HG02571 (cell line): ENCODE results near the gene C19orf53.
"Not testable (repeated sequence)": the region's sequence is repeated elsewhere in the genome, so short reads cannot be mapped to it uniquely, and the experiment has no call there.

Source experiments
- ATAC-seq: cut with Tn5 transposase; IDR thresholded peaks from one replicate; pipeline ENCODE4 v1.9.1; 2021; ENCODE audit warnings: mild to moderate bottlenecking, moderate library complexity; ENCODE audit not compliant: unreplicated experiment

Gene C19orf53

GRCh38 chr19:13763265-13763664 lies 11.0 kb upstream of the C19orf53 start:
- ATAC-seq: no peak

- no peak for ATAC-seq
Observed at GRCh38 chr19:13764101-13764807, 10.0 kb upstream of the C19orf53 start, which contains the start of gene MRI1. TSS of gene MRI1 (plus strand) at chr19:13764522. CDS start at chr19:13764589, 67 bp downstream.

- ATAC-seq: no peak
Observed at GRCh38 chr19:13764821-13765394, 9.3 kb upstream of the C19orf53 start.

GRCh38 chr19:13765395-13766094 lies 8.7 kb upstream of the C19orf53 start:
- no peak for ATAC-seq

GRCh38 chr19:13766095-13766481 lies 8.2 kb upstream of the C19orf53 start:
- ATAC-seq: no peak

GRCh38 chr19:13768510-13768909 lies 5.7 kb upstream of the C19orf53 start:
- ATAC-seq: no peak

- ATAC-seq: no peak
Observed at GRCh38 chr19:13770013-13770635, 4.1 kb upstream of the C19orf53 start.

- ATAC-seq: no peak
Observed at GRCh38 chr19:13778398-13778797, 4.1 kb downstream of the C19orf53 start.

GRCh38 chr19:13778847-13779246 lies 4.6 kb downstream of the C19orf53 start:
- ATAC-seq: no peak

- not testable (repeated sequence) for ATAC-seq
Observed at GRCh38 chr19:13779794-13780193, 5.5 kb downstream of the C19orf53 start.

- no peak for ATAC-seq
Observed at GRCh38 chr19:13781547-13781946, 7.3 kb downstream of the C19orf53 start.

- no peak for ATAC-seq
Observed at GRCh38 chr19:13782537-13782936, 8.3 kb downstream of the C19orf53 start.

GRCh38 chr19:13783565-13784500 lies 9.6 kb downstream of the C19orf53 start:
- ATAC-seq: no peak

- no peak for ATAC-seq
Observed at GRCh38 chr19:13784731-13785452, 10.6 kb downstream of the C19orf53 start.

- ATAC-seq: no peak
Observed at GRCh38 chr19:13788991-13789390, 14.7 kb downstream of the C19orf53 start.

GRCh38 chr19:13790354-13790753 lies 16.1 kb downstream of the C19orf53 start:
- ATAC-seq: no peak

- not testable (repeated sequence) for ATAC-seq
Observed at GRCh38 chr19:13793317-13793716, 19.1 kb downstream of the C19orf53 start.

- ATAC-seq: no peak
Observed at GRCh38 chr19:13794398-13794756, 20.1 kb downstream of the C19orf53 start.

GRCh38 chr19:13794757-13795589 lies 20.7 kb downstream of the C19orf53 start, which contains the start of gene ZSWIM4:
TSS of gene ZSWIM4 (plus strand) at chr19:13795443. CDS start at chr19:13795649, 206 bp downstream.
- peak; percentile 94 for ATAC-seq
